GM12891 (cell line): ENCODE measurements around the gene FTO.

ENCODE experiments used
- POLR2A ChIP-seq: IDR thresholded peaks from 2 replicates; pipeline ENCODE4 v1.6.1; 2011; ENCODE audit warnings: low read depth, low read length, control low read depth
- POLR2AphosphoS5 ChIP-seq: IDR thresholded peaks from 2 replicates; pipeline ENCODE4 v1.6.1; 2011; ENCODE audit warnings: low read depth, low read length, control low read depth
- POU2F2 ChIP-seq: IDR thresholded peaks from 2 replicates; pipeline ENCODE4 v1.6.1; 2011; ENCODE audit warnings: low read depth, mild to moderate bottlenecking, control low read depth, low read length, moderate library complexity
- SPI1 ChIP-seq: IDR thresholded peaks from 2 replicates; pipeline ENCODE4 v1.6.1; 2011; ENCODE audit warnings: low read depth, low read length, control low read depth
- TAF1 ChIP-seq: IDR thresholded peaks from 2 replicates; pipeline ENCODE4 v1.6.1; 2011; ENCODE audit warnings: low read depth, low read length, control low read depth

- no peak for TF ChIP-seq POLR2AphosphoS5
- TF ChIP-seq TAF1 = no peak
- no peak for TF ChIP-seq SPI1
- TF ChIP-seq POLR2A = no peak
- TF ChIP-seq POU2F2 = no peak
Measured at GRCh38 chr16:54055191-54055590, 351.2 kb downstream of the FTO start.
